ENCODE results near the gene RIPK4. TPM values are rescaled to one million over a fixed set of nuclear protein-coding genes. Genes with fewer than 3 reads are reported as not detected.

RIPK4 gene
- total RNA-seq, 1 donor from 2014 or later, result 10.9 TPM

DNA sequence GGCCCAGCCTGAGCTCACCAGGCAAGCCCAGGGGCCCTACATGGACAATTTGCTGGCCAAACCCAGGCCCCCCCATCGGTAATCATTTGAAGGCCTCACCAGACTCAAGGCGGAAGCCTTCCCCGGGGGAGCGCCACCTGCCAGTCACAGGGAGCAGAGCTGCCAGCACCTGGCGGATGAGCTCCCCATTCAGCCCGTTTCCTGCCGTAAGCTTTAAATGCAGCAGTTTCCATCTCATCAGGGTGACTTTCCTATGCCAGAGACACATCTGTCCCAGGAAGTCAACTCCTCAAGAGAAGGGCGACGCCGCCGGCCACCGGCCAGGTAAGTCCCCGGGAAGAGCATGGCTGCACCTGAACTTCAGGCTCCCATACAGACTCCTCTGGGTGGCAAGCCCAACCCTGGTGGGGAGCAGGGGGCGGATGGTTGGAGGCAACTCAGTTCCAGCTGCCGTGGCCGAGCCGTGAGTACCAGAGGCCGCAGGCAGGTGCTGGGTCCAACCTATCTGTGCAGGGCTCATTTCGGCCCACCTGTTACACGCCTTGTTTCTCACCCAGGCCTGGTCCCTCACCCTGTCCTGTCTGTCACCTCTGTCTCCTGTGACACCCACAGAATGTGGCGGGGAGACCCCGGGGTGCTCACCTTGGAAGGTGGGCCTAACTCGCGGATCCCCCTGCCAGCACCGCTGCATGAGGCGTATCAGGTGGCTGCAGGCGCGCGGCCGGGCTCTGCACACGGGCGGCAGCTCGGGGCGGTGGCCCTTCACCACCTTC, 20.7 kb downstream of the RIPK4 start:
- peaks cover 6% of the 10 kb centered on the region for H3K4me1 ChIP-seq
- no peak for ATAC-seq
- peaks cover 5% of the 10 kb centered on the region for H3K36me3 ChIP-seq
- DNase-seq, result no peak
- no peak overlapping the region for H3K27ac ChIP-seq
- H3K4me3 ChIP-seq, result no peak overlapping the region
- TF ChIP-seq, protein P1, sequence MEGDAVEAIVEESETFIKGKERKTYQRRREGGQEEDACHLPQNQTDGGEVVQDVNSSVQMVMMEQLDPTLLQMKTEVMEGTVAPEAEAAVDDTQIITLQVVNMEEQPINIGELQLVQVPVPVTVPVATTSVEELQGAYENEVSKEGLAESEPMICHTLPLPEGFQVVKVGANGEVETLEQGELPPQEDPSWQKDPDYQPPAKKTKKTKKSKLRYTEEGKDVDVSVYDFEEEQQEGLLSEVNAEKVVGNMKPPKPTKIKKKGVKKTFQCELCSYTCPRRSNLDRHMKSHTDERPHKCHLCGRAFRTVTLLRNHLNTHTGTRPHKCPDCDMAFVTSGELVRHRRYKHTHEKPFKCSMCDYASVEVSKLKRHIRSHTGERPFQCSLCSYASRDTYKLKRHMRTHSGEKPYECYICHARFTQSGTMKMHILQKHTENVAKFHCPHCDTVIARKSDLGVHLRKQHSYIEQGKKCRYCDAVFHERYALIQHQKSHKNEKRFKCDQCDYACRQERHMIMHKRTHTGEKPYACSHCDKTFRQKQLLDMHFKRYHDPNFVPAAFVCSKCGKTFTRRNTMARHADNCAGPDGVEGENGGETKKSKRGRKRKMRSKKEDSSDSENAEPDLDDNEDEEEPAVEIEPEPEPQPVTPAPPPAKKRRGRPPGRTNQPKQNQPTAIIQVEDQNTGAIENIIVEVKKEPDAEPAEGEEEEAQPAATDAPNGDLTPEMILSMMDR (IDR thresholded peaks at IDR 0.05), result no peak
- H3K27me3 ChIP-seq, result no peaks in the 10 kb centered on the region
- no peaks in the 10 kb centered on the region for H3K9me3 ChIP-seq
- intact Hi-C loops (cut with DNase I), result no loop called here

DNA sequence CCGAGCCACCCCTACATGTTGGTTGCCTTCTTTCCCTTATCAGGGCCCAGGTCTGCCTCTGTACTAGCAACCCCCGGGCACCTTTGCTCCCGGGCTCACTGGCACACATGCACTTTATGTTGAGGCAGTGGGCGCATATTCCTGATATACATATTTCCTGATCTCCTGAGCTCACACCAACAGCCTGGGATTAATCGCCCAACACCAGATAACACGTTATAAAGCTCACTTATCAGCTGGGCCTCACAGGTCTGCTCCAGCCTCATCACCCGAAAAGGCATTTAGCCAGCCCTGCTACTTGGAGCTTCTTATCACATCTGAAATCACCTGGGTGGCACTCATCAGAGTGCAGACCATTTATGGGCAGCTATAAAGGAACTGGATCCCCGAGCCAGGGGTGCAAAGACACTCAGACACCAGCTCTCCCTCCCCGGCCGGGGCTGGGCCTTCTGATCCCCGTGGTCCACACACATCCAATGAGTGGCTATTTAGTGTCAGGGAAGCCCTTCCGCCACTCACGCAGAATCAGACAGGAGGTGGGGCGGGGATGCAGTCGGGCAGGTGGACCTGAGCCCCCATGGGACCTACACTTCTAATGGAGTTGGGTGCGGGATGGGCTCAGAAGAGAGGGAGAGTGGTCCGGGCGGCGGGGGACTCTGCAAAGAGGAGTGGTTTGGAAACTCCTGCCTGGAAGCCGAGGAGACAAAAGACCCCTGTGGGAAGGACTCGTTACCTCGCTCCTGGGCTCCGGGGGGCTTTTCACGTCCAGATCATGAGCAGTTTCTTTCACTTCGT, 21.6 kb downstream of the RIPK4 start:
- Histone ChIP-seq H3K36me3 (peaks cover 10% of the 10 kb centered on the region), H3K4me1 (no peaks in the 10 kb centered on the region), H3K9me3 (no peaks in the 10 kb centered on the region), H3K27me3 (no peaks in the 10 kb centered on the region), H3K4me3 (no peak overlapping the region), H3K27ac (no peak overlapping the region)
- TF ChIP-seq, protein P1 (IDR thresholded peaks at IDR 0.05), result no peak
- ATAC-seq, result no peak
- intact Hi-C loops (cut with DNase I), result no loop called here
- no peak for DNase-seq

DNA sequence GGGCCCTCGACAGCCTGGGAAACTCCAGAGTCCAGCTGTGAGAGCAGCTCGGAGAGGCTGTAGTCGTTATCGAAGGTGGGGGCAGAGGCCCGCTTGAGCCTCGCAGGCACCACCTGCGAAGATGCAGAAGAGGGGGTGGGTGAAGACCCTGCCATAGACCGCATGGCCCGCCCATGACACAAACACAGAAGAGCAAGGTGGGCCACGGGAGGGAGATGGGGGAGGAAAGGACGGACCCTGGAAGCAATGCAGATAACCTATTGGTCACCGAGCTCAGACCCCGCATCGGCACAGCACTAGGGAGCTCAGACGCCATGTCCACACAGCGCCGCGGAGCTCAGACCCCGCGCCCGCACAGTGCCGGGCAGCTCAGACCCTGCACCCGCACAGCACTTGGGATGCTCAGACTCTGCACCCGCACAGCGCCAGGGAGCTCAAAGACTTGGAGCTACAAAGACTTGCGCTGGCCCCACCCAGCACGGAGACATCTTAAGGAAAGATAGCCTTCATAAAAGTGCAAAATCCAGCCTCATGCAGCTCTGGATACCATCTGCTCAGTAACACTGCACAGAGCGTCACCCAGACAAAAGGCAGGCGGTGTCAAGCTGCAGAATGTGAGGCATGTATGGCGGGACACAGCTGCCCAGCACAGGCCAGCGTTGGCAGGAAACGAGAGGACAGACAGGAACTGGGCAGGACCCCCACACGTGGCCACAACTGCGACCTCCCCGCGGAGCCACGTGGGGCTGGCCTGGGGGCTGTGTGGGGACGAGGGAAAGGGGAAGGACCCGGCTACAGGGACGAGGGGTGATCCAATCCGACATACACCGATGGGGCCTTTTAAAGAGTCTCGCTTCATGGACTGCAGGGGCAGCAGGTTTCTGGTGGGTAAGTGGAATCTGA, 22.6 kb downstream of the RIPK4 start:
- no peaks in the 10 kb centered on the region for H3K27me3 ChIP-seq
- ATAC-seq (peak; percentile 14), DNase-seq (no peak)
- TF ChIP-seq, protein P1 (IDR thresholded peaks at IDR 0.05), result no peak
- H3K9me3 ChIP-seq, result no peaks in the 10 kb centered on the region
- H3K36me3 ChIP-seq, result peaks cover 10% of the 10 kb centered on the region
- H3K4me3 ChIP-seq, result no peak overlapping the region
- H3K4me1 ChIP-seq, result no peaks in the 10 kb centered on the region
- intact Hi-C loops (cut with DNase I), result no loop called here
- no peak overlapping the region for H3K27ac ChIP-seq

DNA sequence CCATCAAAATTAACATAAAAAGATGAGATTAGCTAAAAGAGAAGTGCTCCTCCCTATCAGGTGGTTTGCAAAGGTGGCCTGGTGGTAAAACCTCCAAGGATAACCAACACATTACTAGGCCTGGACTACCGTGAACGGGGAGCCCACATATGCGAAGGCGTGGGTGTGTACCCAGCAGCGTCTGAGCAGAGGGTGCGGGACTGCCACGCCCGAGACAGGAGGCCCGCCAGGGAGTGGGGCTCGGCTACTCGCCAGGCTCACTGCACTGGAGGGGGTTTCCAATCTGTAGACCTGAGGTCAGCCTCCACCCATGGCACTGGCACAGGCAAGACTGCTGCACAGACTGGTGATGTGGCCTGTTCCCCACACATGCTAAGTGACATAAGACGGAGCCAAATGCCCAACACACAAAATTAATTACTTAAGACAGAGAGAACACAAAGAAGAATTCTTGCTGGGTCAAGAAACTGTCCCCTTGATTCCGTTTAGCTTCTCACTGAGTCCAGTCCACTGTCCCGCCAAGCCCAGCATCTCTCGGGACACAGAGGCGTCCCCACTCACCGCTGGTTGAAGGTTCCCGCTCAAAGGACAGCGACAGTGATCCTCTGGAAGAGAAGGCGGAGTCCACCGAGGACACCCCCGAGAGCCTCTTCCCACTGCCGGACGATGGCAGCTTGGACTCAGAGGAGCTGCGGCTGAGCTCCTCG, 23.4 kb downstream of the RIPK4 start:
- Histone ChIP-seq H3K4me1 (no peaks in the 10 kb centered on the region), H3K36me3 (peaks cover 10% of the 10 kb centered on the region), H3K4me3 (no peak overlapping the region), H3K27ac (no peak overlapping the region), H3K9me3 (no peaks in the 10 kb centered on the region), H3K27me3 (no peaks in the 10 kb centered on the region)
- TF ChIP-seq, protein P1 (IDR thresholded peaks at IDR 0.05), result no peak
- DNase-seq (no peak), ATAC-seq (no peak)
- intact Hi-C loops (cut with DNase I), result no loop called here
